Activated effector memory CD4-positive, alpha-beta T cell treated with Interleukin-2 at 50 U/mL for 16 hours (primary cell): ENCODE results near the gene MUC6.

Source experiments
- DNase-seq: peaks from one replicate; pipeline ENCODE4 v3.0.0-alpha.2; 2020

The MUC6 gene

DNA sequence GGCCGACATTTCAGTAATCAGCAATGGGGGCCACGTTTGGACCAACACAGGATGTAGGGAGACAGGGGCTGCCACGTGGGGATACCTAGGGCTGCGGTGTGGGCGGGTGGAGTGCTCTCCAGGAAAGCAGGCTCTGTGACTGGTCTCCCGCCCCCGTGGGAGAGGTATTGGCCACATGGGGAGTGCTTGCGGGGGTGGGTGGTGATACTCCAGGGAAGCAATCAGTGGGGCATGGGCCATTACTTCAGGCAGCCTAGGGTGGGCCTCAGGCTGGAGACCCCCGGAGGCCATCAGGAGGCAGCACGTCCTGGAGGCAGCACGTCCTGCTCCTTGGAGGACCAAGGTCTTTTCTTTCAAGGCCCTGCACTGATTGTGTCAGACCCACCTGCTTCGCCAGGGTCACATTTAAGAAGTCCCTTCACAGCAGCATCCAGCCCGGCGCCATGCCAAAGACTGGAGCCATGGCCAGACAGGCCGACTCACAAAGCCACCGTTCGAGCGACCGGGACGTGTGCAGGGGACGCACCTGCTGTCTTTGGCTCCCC lies 35.1 kb upstream of the MUC6 start:
- no peak for DNase-seq

DNA sequence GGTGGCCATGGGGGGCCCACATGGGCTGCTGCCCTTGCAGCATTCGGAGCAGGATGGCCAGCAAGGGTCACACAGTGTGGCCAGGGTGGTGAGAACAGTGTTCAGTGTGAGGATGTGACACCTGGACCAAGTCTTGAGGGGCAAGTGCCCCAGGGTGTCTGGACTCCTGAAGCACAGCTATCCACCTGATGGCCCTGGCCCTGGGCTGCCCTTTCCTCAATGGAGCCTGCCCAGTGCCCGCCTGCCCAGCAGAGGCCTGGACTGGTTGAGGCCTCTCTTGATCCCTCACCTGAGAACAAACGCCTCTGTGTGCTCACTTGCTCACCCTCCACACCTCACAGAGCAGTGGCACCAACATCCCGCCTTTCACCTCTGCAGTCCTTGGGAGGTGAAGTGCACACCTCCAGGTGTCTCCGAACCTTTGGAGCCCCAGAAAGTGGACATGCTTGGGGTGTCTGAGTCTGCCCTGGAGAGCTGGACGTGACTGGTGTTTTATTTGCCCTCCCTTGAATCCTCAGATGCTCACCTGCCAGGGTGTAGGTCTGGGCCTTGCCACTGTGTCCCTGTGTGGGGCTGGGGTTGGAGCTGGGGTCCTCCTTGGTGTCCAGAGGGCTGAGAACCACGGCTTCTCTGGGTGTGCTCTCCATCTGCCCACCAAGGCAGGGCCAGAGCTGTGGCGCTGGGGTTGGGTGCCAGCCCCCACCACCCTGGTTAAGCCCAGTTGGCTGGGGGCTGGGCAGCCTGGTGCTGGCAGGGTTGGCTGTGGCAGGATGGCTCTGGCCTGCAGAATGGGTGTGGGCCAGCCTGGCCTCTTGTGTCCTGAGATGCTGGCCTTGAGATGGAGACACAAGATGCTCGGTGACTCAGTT lies 34.3 kb upstream of the MUC6 start:
- no peak for DNase-seq

DNA sequence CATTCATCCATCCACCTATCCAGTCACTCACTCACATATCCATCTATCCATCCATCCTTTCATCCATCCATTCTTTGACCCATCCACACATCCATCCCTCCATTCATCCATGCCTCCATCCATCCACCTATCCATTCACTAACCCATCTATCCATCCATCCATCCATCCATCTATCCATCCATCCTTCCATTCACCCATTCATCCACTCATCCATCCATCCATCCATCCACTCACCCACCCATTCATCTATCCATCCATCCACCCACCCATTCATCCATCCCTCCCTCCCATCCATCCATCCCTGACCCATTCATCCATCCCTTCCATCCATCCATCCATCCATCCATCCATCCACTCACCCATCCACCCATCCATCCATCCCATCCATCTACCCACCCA lies 33.2 kb upstream of the MUC6 start:
- DNase-seq, result no peak

- no peak for DNase-seq
Measured at GRCh38 chr11:1067812-1068496, 31.4 kb upstream of the MUC6 start.

DNA sequence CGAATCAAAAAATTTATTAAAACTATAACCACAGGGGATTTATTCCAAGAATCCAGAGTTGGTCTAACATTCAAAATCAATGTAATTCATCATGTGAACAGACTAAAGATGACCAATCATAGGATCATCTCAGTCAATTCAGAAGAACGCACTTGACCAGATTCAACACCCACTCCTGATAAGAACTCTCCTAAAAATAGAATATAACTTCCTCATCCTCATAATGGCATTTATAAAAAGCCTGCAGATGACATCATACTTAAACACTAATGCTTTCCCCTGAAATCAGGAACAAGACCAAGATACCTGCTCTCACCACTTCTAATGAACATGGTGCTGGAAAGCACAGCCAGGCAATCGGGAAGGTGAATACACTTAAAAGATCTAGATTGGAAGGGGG lies 27.6 kb upstream of the MUC6 start:
- DNase-seq, result no peak

- no peak for DNase-seq
Measured at GRCh38 chr11:1062075-1062820, 25.7 kb upstream of the MUC6 start.

- DNase-seq, result no peak
Measured at GRCh38 chr11:1060852-1061616, 24.5 kb upstream of the MUC6 start.

GRCh38 chr11:1060410-1060809 lies 23.9 kb upstream of the MUC6 start:
- DNase-seq, result no peak

DNA sequence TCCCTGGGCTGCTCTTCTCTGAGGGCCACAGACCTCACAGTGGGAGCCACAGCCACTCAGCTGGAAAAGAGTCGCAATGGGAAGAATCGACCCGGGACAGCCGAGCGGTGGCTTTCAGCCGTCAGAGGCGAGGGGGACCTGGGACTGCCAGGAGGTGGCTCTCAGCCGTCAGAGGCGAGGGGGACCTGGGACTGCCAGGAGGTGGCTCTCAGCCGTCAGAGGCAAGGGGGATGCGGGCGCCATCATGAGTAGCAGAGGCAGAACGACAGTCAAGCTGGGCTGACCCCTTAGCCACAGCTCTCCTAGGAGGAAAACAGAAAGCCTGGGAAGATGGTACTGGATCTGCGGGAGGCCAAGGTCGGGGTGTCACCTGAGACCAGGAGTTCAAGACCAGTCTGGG lies 23.2 kb upstream of the MUC6 start:
- DNase-seq, result no peak

GRCh38 chr11:1057806-1058205 lies 21.3 kb upstream of the MUC6 start:
- no peak for DNase-seq

DNA sequence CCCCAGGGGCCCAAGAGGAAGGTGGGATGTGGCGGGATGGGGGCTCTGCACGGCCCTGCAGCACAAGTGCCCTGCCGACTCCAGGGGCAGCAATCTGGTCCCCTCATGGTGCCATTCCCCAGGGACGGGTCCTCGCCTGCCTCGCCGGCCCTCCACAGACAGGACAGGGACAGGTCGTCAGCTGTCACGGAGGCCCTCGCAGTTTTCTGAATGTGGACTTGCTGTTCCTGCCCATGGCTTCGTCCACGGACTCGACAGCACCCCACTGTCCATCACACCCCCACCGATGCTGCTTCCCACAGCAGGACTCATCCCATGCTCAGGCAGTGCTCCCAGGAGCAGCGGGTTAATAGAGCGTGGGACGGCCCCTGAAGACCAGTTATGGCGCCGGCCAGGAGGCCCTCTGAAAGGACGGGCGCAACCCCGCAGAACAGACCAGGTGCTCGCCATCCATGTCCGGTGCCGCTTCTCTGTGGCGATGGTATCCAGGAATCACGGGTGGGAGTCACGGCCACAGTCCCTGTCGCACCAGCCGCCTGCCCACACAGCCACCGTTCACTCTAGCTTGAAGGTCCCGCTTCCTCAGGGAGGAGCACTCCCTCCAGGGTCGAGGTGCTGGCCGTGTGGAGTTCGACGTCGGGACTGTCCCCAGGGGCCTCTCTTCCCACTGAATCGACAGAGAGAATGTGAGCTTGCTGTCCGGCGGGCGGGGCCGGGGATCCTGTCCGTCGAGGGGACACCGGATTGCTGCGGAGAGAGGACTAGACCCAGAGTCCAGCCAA lies 19.7 kb upstream of the MUC6 start:
- no peak for DNase-seq

- DNase-seq, result no peak
Measured at GRCh38 chr11:1055109-1055703, 18.7 kb upstream of the MUC6 start.

GRCh38 chr11:1054143-1055108 lies 17.9 kb upstream of the MUC6 start:
- no peak for DNase-seq

DNA sequence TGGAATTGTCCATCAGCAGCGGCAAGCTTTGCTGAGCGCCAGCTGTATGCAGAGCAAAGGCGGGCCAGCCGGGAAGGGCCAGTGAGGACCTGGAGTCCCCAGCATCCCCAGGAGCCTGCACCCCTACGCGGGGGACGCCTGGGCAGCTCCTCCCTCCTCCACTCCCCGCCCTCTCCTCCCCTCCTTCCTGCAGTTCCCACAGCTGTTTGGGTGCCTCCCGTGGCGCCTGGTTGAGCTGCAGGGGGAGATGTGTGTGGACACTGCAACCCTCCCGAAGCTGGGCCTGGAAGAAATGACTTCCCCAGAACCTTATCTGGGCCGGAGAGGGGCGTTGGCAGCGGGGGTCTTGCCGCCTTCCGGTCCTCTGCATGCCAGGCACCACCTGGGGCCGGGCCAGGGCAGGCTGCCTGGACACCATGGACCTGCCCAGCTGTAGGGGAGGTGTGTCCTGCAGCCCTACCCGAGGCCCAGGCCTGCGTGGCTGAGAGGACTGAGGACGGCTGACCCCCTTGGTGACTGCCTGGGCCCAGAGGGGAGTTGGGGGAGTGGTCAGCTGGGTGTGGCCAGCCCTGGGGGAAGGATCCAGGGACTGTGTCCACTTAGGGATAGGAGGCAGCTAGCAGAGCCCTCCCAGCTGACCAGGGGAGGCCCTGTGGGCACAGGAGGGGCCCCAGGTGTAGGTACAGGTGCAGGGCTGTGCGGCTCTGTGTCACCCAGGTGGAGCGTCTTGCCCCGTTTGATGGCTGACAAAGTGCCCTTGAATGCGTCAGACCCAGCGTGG lies 16.8 kb upstream of the MUC6 start:
- no peak for DNase-seq

GRCh38 chr11:1052133-1053011 lies 15.9 kb upstream of the MUC6 start:
- no peak for DNase-seq

DNA sequence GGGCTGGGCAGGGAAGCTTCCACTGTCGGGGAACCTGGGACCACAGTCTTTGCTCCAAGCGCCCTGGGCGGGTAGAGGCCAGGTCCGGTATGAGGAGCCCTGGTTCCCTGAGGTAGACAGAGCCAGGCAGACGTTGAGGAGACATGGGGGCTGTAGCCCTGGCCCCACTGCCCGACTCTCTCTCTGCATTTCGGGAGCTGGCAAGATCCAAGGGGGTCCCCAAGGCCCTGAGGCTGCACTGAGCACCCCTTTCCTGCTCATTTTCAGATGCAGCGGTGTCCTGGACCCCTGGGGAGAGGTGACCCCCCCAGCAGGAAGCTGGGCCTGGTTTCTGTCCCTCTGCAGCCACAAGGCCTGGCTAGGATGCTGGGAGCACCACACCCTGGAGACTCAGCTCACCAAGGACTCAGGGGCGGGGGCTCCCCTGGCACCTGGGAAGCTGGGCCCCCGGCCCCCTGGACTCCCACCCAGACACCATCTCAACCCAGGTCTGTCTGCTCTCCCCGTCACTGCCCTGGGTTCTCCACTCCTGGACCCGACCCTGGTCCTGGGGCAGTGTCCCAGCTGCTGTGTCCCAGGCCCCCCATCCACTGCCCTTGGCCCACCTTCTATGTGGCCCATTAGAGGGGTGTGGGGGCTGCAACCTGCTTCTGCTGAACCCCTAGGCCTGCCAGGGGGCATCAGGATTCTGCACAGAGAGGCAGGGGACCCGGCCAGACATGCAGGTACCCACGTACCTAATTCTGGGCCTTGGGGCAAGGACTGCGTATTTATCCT lies 15.0 kb upstream of the MUC6 start:
- DNase-seq, result no peak

GRCh38 chr11:1050581-1051355 lies 14.2 kb upstream of the MUC6 start:
- peak; percentile 56 for DNase-seq
